ENCODE data around the gene QSOX1.
"Not testable (repeated sequence)": the region's sequence is repeated elsewhere in the genome, so short reads cannot be mapped to it uniquely, and the experiment has no call there.

Gene QSOX1

DNA sequence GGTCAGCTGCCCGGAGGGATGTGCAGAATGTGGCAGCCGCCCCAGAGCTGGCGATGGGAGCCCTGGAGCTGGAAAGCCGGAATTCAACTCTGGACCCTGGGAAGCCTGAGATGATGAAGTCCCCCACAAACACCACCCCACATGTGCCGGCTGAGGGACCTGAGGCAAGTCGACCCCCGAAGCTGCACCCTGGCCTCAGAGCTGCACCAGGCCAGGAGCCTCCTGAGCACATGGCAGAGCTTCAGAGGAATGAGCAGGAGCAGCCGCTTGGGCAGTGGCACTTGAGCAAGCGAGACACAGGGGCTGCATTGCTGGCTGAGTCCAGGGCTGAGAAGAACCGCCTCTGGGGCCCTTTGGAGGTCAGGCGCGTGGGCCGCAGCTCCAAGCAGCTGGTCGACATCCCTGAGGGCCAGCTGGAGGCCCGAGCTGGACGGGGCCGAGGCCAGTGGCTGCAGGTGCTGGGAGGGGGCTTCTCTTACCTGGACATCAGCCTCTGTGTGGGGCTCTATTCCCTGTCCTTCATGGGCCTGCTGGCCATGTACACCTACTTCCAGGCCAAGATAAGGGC, 41.9 kb downstream of the QSOX1 start:
- DNase-seq (ENCODE audit: low read depth), result no peak
- TF ChIP-seq, protein P1, sequence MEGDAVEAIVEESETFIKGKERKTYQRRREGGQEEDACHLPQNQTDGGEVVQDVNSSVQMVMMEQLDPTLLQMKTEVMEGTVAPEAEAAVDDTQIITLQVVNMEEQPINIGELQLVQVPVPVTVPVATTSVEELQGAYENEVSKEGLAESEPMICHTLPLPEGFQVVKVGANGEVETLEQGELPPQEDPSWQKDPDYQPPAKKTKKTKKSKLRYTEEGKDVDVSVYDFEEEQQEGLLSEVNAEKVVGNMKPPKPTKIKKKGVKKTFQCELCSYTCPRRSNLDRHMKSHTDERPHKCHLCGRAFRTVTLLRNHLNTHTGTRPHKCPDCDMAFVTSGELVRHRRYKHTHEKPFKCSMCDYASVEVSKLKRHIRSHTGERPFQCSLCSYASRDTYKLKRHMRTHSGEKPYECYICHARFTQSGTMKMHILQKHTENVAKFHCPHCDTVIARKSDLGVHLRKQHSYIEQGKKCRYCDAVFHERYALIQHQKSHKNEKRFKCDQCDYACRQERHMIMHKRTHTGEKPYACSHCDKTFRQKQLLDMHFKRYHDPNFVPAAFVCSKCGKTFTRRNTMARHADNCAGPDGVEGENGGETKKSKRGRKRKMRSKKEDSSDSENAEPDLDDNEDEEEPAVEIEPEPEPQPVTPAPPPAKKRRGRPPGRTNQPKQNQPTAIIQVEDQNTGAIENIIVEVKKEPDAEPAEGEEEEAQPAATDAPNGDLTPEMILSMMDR (IDR thresholded peaks at IDR 0.05; ENCODE audit: insufficient read depth, low read depth, low read length, missing control alignments), result no peak

DNA sequence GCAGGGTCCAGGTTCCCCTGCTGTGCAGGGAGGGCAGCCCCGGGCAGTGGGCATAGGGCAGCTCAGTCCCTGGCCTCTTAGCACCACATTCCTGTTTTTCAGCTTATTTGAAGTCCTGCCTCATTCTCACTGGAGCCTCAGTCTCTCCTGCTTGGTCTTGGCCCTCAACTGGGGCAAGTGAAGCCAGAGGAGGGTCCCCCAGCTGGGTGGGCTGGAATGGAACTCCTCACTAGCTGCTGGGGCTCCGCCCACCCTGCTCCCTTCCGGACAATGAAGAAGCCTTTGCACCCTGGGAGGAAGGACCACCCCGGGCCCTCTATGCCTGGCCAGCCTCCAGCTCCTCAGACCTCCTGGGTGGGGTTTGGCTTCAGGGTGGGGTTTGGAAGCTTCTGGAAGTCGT, 42.6 kb downstream of the QSOX1 start:
- TF ChIP-seq, protein P1 (IDR thresholded peaks at IDR 0.05; ENCODE audit: insufficient read depth, low read depth, low read length, missing control alignments), result no peak
- H3K4me3 ChIP-seq (ENCODE audit: low read depth, low read length), result no peak overlapping the region
- no peak for DNase-seq (ENCODE audit: low read depth)

More for the DNA sequence above, 41.9 kb downstream of the QSOX1 start:
- H3K4me3 ChIP-seq (ENCODE audit: low read depth, low read length), result no peak overlapping the region

DNA sequence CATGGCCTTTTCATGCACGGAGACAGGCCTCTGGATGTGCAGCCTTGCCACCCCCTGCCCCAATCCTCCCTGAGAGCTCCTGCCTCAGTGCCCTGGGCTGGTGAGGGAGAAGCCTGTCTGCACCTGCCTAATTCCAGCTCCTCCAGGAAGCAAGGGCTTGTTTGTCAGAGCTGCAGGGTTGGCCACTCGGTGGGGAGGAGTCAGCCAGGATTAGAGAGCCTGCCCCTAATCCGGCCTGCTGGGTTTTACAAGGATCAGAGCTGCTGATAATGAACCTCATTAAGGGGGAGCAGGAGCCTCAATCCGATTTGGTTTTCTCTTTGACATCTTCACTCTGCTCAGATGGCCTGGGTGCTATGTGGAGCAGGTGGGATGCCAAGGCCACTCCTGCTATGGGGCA, 43.5 kb downstream of the QSOX1 start:
- H3K4me3 ChIP-seq (ENCODE audit: low read depth, low read length), result no peak overlapping the region
- TF ChIP-seq, protein P1 (IDR thresholded peaks at IDR 0.05; ENCODE audit: insufficient read depth, low read depth, low read length, missing control alignments), result no peak
- DNase-seq (ENCODE audit: low read depth), result no peak

DNA sequence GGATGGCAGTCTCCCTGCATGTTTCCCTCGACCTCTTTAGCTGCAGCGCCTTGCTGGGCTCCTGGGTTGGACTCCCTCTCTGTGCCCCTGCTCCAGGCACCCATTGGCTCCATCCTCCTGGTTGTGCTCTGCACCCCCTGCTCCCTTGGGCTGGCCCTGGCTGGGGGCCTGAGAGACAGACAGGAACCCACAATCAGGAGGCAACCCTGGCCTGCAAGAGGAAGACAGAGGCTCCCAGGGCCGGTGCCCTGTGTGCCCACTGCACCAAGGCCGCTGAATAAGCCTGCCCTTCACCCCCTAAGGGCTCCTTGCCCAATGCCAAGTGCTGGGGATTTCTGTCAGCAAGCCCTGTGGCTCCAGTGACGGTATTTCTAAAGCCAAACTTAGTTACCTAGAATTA, 43.9 kb downstream of the QSOX1 start:
- TF ChIP-seq, protein P1 (IDR thresholded peaks at IDR 0.05; ENCODE audit: insufficient read depth, low read depth, low read length, missing control alignments), result no peak
- no peak overlapping the region for H3K4me3 ChIP-seq (ENCODE audit: low read depth, low read length)
- DNase-seq (ENCODE audit: low read depth), result no peak

DNA sequence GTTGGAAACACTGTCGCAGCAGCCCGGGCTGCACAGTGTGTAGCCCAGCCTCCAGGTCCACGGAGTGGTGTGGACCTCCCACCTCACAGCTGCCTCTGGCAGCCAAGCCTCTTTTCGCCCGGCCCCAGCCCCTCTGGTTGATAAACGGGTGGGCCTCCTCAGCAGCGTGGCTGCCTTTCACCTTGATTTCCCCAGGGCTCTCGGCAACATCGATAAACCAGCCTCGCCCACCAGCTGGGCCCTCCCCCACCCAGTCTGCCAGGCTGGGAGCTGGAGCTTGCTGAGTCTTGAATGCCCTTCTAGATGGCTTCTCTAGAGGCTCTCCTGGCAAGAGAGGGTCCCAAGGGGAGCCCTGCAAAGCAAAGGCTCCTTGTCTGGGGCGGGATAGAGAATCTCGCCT, 44.3 kb downstream of the QSOX1 start:
- no peak for DNase-seq (ENCODE audit: low read depth)
- H3K4me3 ChIP-seq (ENCODE audit: low read depth, low read length), result no peak overlapping the region
- TF ChIP-seq, protein P1 (IDR thresholded peaks at IDR 0.05; ENCODE audit: insufficient read depth, low read depth, low read length, missing control alignments), result no peak

DNA sequence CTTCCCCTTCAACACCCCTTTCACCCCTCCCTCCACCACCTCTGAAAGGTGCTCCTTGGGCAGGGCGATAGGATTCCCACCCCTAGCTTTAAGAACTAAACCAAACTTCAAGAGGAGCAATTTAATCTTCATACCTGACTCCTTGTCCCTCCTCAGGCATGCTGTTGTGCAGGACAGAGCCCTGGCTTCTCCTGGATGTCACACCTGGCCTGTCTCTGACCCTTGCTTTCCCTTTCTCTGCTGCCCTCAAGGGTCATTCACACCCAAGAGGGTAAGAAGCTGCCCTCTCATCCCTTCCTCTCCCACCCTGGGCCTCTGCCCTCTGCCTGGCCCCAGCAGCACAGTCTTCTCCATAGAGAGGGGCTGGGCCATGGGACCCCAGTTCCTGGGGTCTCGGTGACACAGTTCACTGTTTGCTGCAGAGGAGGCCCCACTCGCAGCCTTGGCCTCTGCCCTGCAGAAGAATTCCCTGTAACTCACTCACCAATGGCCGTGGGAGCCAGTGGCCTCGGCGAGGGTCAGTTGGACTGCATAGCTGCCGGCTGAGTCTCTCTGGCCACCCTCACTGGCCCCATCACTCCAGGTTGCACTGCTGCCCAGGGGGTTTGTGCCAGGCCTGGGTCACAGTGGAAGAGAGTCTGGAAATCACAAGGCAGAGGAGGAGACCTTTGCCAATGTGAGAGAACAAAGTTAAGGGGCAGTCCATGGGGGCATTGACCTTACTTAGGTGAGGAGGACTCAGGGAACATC, 47.0 kb downstream of the QSOX1 start:
- H3K4me3 ChIP-seq (ENCODE audit: low read depth, low read length), result no peak overlapping the region
- DNase-seq (ENCODE audit: low read depth), result no peak
- TF ChIP-seq, protein P1 (IDR thresholded peaks at IDR 0.05; ENCODE audit: insufficient read depth, low read depth, low read length, missing control alignments), result no peak

DNA sequence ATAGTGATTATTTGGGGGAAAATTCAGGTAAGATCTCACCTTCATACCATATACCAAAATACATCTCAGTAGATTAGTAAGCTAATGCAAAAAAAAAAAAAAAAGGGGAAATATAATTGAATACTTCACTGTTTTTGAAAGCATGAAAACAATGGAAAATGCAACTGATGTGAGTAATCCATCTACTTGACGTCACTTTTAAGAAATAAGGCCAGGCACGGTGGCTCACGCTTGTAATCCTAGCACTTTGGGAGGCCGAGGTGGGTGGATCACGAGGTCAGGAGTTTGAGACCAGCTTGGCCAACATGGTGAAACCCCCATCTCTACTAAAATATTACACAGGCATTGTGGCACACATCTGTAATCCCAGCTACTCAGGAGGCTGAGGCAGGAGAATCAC, 47.9 kb downstream of the QSOX1 start:
- not testable (repeated sequence) for H3K4me3 ChIP-seq (ENCODE audit: low read depth, low read length); DNase-seq (ENCODE audit: low read depth)

Measured in GM12865 (cell line).